GM10266 (cell line): ENCODE data around the gene FAM124A.

ENCODE experiments used
- DNase-seq: peaks from one replicate; pipeline ENCODE4 v3.0.0; 2012; ENCODE audit errors: extremely low spot score
- CTCF ChIP-seq: IDR thresholded peaks from 2 replicates; pipeline ENCODE4 v1.5.1; 2012; ENCODE audit warnings: mild to moderate bottlenecking, low read depth; ENCODE audit not compliant: control insufficient read depth, insufficient read depth; ENCODE audit errors: missing control alignments

Gene FAM124A

GRCh38 chr13:51321836-51322235 lies 99.6 kb downstream of the FAM124A start:
- no peak for TF ChIP-seq CTCF
- DNase-seq, result no peak

- DNase-seq, result no peak
- TF ChIP-seq CTCF, result no peak
Observed at GRCh38 chr13:51322826-51323225, 100.6 kb downstream of the FAM124A start.

- DNase-seq, result no peak
- no peak for TF ChIP-seq CTCF
Observed at GRCh38 chr13:51323824-51324511, 101.8 kb downstream of the FAM124A start.

- DNase-seq, result no peak
- TF ChIP-seq CTCF, result no peak
Observed at GRCh38 chr13:51324714-51325420, 102.7 kb downstream of the FAM124A start.

GRCh38 chr13:51325837-51326236 lies 103.6 kb downstream of the FAM124A start:
- DNase-seq, result no peak
- no peak for TF ChIP-seq CTCF

GRCh38 chr13:51326777-51327176 lies 104.6 kb downstream of the FAM124A start:
- TF ChIP-seq CTCF, result no peak
- DNase-seq, result no peak

- TF ChIP-seq CTCF, result no peak
- DNase-seq, result no peak
Observed at GRCh38 chr13:51327961-51328360, 105.8 kb downstream of the FAM124A start.
